NCI-H2081 treated with DMSO at 0.1 percent for 48 hours (cell line): Measurements from ENCODE around the gene TEAD1.

Experiments
- DNase-seq: peaks from one replicate; lab custom pipeline; 2025; lab: John Stamatoyannopoulos, UW

Gene TEAD1

DNA sequence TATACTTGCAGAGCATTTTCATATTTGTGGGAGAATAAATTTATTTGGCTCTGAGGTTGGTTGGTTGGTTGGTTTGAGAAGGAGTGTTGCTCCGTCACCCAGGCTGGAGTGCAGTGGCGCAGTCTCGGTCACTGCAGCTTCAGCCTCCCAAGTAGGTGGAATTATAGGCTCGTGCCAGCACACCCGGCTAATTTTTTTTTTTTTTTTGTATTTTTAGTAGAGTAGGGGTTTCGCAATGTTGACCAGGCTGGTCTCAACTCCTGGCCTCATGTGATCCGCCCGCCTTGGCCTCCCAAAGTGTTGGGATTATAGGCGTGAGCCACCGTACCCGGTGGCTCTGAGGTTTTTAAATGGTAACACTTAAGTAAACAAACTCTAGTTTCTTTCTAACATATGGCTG is 161.1 kb downstream of the TEAD1 start:
- no peak for DNase-seq

GRCh38 chr11:12838463-12839123 is 164.4 kb downstream of the TEAD1 start:
- no peak for DNase-seq

DNA sequence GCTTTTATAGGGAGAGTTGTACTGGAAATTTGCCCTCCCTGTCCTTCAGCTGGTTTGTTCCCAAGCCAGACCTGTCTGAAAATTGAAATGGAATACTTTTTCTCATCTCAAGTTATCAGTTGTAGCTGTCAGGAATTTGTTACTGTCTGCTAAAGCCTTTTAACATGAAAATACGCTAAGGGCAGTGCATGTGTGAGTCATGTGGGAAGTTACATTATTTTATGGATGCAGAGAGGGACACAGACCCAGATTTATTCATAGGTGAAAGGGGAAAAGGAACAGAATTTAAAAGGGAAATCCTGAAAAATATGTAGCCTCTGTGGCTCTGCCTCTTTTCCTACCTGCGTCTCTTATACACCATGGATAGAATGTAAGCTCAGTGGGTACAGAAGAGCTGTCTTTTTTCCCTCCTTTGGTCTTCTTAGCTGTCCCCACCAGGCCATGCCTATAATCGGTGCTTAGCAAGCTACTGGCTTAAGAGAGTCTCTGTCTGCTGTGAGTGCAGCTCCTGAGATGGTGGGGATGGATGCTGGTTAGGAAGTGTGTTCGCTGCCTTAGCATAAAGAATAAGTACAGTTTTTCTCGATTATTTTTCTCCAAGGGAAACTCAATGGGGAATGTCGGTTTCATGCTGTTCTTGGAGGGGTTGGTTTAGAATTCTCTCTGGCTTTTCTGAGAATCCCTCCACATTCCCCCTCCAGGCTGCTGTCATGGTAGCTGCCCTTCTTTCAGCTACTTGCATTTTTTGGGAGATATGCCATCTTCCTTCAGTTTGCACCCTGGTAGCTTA is 166.8 kb downstream of the TEAD1 start:
- no peak for DNase-seq

GRCh38 chr11:12841946-12842630 is 167.9 kb downstream of the TEAD1 start:
- DNase-seq, result peak; percentile 50

DNA sequence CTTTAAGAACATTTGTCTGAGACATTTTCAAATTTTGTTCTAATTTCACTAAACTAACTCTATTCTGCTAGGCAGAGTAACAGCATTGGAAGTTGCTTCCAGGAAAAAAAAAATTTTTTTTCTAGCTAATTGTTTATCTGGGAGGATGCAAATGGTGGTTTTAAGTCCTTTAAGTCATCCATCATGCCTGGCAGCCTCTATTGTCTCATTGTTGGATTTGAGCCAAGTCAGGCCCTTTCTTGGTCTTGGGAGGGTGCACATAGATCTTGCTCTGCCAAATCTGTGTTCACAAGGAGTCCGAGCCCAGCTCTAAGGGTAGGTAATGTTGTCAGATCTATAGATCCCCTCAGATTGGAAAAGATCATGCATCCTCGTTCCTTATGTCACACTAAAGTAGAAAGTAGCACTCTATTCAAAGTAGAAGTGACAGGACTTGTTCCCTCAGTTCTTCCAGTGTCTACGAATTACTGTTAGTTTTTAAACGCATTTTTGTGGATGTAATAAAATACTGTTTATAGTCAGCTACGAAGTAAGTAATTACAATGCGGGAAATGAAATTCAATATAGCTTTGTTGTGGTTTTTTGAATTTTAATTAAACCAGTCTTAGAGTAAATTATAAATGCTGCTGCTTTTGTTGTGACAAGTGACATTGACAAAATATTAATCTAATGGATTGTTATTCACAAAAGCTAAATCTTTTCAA is 168.9 kb downstream of the TEAD1 start:
- DNase-seq, result peak; percentile 83

DNA sequence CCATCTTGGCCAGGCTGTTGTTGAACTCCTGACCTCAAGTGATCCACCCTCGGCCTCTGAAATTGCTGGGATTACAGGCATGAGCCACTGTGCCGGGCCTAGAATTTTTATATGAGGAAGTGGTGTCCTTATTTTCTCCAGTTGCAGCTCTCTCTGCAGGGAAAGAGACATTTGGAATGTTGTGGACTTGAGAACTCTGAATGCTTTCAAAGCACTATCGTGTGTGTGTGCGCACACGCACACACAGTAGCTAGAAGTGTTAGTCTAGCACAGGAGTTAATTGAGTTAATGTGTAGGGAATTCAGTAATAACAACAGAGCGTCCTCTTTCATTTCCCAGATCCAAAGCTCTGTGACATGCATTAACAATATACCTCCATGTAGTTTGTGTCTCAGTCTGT is 170.9 kb downstream of the TEAD1 start:
- DNase-seq, result no peak

GRCh38 chr11:12845739-12846358 is 171.6 kb downstream of the TEAD1 start:
- peak; percentile 100 for DNase-seq

DNA sequence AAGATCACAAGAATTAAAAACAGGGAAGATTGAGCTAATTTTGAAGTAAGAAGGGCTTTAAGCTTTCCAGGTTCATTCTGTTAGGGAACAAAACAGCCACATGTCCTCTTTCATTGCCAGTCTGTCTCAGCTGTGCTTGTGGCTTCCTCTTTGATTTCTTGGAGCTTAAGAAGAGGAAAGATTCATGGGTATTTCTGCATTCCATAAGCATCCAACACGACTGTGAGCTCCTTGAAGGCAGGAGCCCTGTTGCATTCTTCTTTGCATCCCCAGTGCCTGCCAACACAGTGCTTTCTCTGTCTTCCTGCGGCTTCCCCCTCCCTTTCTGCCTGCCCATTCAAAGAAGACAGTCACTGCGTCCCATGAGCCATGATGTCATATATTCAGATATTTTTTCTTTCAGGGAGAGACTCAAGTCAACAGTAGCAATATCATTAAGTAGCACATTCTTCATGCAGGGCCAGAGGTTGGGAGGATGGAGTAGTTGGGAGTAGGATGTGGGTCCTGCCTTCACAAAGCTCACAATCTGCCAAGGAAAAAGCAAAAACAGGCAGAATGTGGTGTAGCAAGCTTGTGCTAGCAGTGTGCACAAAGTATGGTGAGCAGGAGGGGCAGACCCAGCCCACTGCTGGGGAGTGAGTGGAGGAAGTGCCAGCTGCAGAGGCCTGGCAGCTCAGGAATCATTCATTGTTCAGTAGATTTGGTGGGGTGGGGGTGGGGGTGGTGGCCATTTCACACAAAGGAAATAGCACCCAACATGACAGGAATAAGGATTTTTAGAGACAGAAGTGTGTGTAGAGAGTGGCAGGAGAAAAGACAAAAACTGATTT is 172.8 kb downstream of the TEAD1 start:
- DNase-seq, result no peak

GRCh38 chr11:12848413-12848812 is 174.2 kb downstream of the TEAD1 start:
- no peak for DNase-seq

GRCh38 chr11:12853325-12853651 is 179.1 kb downstream of the TEAD1 start:
- no peak for DNase-seq

GRCh38 chr11:12853652-12854296 is 179.6 kb downstream of the TEAD1 start:
- DNase-seq, result no peak

DNA sequence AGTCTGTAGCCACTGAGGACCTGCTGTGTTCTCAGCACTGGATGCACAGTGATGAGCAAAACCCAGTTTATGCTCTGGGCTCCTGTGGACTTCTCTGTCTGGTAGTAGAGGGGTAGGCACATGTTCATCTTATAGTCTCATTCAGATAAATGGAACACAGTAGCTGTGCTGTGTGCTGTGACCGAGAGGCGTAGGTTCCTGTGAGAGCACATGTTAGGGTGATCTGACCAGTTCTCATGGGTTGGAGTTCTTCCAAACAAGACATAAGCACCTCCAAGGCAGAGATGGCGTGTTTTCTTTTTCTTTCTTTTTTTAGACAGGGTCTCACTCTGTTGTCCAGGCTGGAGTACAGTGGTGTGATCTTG is 180.1 kb downstream of the TEAD1 start:
- DNase-seq, result no peak

DNA sequence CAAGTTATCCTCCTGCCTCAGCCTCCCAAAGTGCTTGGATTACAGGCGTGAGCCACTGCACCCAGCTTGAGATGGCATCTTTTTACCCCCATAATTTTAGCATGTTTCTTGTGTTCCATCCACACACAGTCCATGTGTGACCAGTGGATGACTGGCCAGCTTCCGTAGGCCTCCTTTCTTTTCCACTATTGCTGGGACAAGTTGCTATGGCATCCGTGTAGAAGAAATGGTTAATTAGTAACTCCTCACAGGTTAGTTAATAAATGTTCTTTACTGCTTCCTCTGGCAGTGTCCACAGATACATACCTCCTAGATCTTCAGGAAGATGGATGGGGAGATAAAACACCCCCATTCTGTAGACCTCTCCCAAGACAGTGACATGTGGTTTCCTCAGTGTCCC is 180.6 kb downstream of the TEAD1 start:
- DNase-seq, result no peak

- DNase-seq, result no peak
Observed at GRCh38 chr11:12856338-12856737, 182.1 kb downstream of the TEAD1 start.

DNA sequence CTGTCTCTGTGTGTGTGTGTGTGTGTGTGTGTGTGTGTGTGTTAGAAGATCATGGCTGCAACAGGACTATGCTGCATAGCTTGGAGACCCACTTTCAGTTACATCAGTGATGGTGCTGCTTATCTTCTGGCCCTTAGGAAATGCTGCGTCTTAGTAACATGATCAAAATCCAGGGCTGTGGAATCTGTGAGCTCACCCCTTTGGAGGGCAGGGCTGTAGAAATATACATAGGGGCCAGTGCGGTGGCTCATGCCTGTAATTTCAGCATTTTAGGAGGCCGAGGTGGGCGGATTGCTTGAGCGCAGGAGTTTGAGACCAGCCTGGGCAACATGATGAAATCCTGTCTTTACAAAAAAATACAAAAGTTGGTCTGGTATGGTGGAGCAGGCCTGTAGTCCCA is 183.4 kb downstream of the TEAD1 start:
- DNase-seq, result no peak

DNA sequence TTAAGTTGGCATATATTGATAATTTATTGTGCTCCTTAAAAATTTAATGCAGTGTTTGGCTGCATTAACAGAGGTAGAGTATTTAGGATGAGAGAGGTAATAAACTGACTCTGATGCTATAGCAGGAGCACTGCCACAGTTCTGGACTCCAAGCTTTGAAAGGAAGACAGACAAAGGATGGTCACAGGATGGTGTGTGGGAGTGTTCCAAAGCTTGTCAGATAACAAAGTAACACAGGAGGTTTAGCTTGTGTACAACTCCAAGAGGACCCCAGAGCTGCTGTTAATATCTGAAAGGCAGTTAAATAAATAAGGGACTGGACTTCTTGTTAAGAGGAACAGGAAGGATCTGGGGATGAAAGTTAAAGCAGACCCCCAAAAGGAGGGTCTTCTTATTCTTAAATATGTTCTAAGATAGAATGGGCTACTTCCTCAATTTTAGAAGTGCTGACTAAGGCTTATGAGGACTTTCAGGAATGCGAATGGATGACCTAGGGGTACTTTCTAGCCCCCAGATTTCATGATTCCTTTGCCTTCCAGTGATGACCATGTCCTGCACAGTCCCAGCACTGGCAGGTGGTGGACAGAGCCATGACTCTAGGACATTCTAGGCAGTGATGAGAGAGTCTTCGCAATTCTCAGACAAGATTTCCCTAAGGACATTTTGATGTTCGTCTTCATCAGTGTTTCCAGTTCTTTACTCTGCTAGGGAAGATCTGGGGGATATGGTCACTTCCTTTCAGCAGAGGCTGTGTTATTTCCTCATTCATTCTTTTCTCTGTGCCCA is 185.8 kb downstream of the TEAD1 start:
- DNase-seq, result no peak

DNA sequence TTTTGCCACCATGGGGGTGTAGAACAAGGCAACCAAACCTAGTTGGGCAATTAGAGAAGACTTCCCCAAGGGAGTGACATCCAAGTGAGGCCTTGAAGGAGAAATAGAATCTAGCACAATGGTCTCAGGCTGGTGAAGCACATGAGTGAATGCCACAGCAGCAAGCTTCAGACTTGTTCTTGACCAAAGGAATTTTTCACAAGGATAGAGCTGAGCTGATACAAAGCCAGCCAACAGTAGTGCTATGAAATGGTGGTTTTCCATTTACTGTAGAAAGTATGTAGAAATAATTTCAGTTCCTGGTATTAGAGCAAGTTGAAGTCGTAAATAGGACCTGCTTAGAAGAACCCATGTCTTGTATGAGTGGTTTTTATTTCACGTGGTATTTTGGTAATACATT is 186.6 kb downstream of the TEAD1 start:
- DNase-seq, result no peak

DNA sequence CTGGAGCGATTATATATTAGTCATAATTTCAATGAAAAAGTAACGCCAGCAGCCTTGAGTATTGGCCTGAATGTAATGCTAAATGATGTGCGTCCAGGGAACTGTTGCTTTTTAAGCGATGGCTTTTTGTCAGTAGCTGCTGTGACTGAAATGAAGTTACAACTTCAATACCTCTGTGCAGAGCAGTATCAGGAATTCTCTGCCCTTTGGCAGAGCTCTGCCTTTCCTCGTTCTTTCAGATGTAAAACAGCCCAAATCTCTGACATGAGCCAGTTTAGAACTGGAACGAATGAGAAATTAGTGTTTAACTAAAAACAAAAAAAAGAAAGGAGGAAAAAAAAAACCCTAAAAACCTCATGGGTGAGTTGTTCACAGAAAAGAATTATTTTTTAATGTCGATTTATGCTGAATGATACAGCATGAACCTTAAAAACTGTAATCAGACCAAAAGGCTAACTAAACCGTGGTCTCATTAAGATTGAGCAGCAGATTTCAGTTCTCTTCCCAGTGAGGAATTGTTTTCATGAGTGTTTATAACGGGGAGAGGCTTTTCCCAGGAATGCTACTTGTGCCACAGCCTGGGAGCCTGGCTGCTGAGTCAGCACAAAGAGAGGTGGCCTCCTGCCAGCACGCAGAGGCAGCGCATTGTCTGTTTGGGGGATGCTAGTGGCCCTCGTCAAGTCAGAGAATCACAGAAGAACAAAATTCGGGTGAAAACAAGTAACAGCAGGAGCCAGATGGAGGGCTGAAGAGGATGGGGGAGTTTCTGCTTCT is 188.7 kb downstream of the TEAD1 start:
- no peak for DNase-seq

- no peak for DNase-seq
Observed at GRCh38 chr11:12863605-12864121, 189.4 kb downstream of the TEAD1 start.
